Heart left ventricle (tissue), 16 donors: Measurements from ENCODE around the gene MUC4. TPM values are rescaled to one million over a fixed set of nuclear protein-coding genes. Genes with fewer than 3 reads are reported as not detected.
"Not testable (repeated sequence)": the region's sequence is repeated elsewhere in the genome, so short reads cannot be mapped to it uniquely, and the experiment has no call there.

Source experiments
- ATAC-seq, 4 donors: fragments of 200-7000 bp; cut with Tn5 transposase; one replicate each; pipeline ENCODE4 v1.9.1; 2020 to 2022; ENCODE audit warnings: moderate library complexity in 4 of 4, mild to moderate bottlenecking in 3 of 4, moderate number of reproducible peaks in 1 of 4
- DNase-seq, 5 donors: peaks; one replicate each; pipeline ENCODE4 v3.0.0-alpha.2; 2020
- H3K27ac ChIP-seq, 12 donors: fragments of 200-600 bp; sonication (generic) in 4 of 12; one replicate each; pipeline versions ENCODE4 v1.5.0 to v1.8.0; 2016 to 2022; ENCODE audit warnings: mild to moderate bottlenecking in 2 of 12
- H3K27me3 ChIP-seq, 9 donors: fragments of 200-600 bp; sonication (generic) in 2 of 9; one replicate each; pipeline versions ENCODE4 v1.5.1 to v1.8.0; 2016 to 2022; ENCODE audit warnings: mild to moderate bottlenecking in 3 of 9
- H3K36me3 ChIP-seq, 9 donors: fragments of 200-600 bp; sonication (generic) in 2 of 9; one replicate each; pipeline versions ENCODE4 v1.5.0 to v1.8.0; 2018 to 2022; ENCODE audit warnings: mild to moderate bottlenecking in 2 of 9
- H3K4me1 ChIP-seq, 12 donors: fragments of 200-600 bp; sonication (generic) in 4 of 12; one replicate each; pipeline versions ENCODE4 v1.5.0 to v1.8.0; 2016 to 2022; ENCODE audit warnings: mild to moderate bottlenecking in 3 of 12
- H3K4me3 ChIP-seq, 12 donors: fragments of 200-600 bp; sonication (generic) in 4 of 12; one replicate each; pipeline versions ENCODE4 v1.5.0 to v1.8.0; 2017 to 2022; ENCODE audit warnings: mild to moderate bottlenecking in 9 of 12, moderate library complexity in 4 of 12
- H3K9me3 ChIP-seq, 12 donors: fragments of 200-600 bp; sonication (generic) in 4 of 12; one replicate each; pipeline versions ENCODE4 v1.5.0 to v1.8.0; 2016 to 2022; ENCODE audit warnings: mild to moderate bottlenecking in 1 of 12
- CTCF ChIP-seq, 12 donors: fragments of 200-600 bp; sonication (generic) in 4 of 12; IDR thresholded peaks; one replicate each; pipeline versions ENCODE4 v1.5.0 to v1.8.0; 2018 to 2022; ENCODE audit warnings: antibody characterized with exemption in 12 of 12, mild to moderate bottlenecking in 5 of 12
- POLR2A ChIP-seq, 2 donors: fragments of 450-650 bp; IDR thresholded peaks; one replicate each; pipeline ENCODE4 v1.6.1; 2017; ENCODE audit warnings: antibody characterized with exemption in 2 of 2, mild to moderate bottlenecking in 2 of 2, moderate library complexity in 2 of 2
- WGBS, 4 donors: extraction: QIAGEN DNeasy Blood & Tissue Kit in 2 of 4; methylation state at CpG; one replicate each; pipeline versions ENCODE4 v1.1.5 to v1.1.7; 2013 to 2018; 5-methylcytosine and 5-hydroxymethylcytosine counted together
- intact Hi-C, 10 donors: fragments of 100-400 bp; cut with DNase I; formaldehyde crosslinking; loops; one replicate each; pipeline versions ENCODE4 v1.11.1 to v1.14.2; 2022
- polyA plus RNA-seq, 2 donors: library from polyadenylated mRNA; stranded (reverse); fragments of 200-250 nt; gene quantifications; one replicate each; pipeline ENCODE4 v1.2.3, GENCODE V29; 2013
- total RNA-seq, 9 donors: library from RNA; depleted of rRNA in 2 of 9; stranded (reverse); fragments of >200 nt in 2 of 9; fragmentation: NEBNext Ultra II Directional in 3 of 9; extraction: Animal tissue kit (Norgen Biotek cat#: 25700) in 3 of 9; gene quantifications; one replicate each; pipeline versions ENCODE4 v1.1.0 to v1.2.4, GENCODE V29; 2016 to 2023
- donor health status: ischemic (EF 13 %, LVEDD 7.1; RV severe dilation, severe dysfunction).
- donor health status: healthy with polysubstance abuse.
- donor health status: DM: no; HTN: yes; CAD: no.
- donor health status: DM: no; HTN: no; CAD: no.
- donor health status: ischemic (EF 25% LVEDD 6.9; RV normal size, moderate dysfunction).
- donor health status: ischemic (EF 25% LVEDD 5.7; RV mildly dilated, moderate dysfunction).
- donor health status: healthy.
- donor health status: DM: yes; HTN: yes; CAD: no.
- donor health status: ischemic (EF 35%, LVEDD 5.7; RV mildly dilated, moderate dysfunction).
- donor health status: nonischemic (EF 11% LVEDD 7.7; RV severe dilation, severe dysfunction).
- donor health status: DM: yes; HTN: yes; CAD: no.
- donor health status: PGD.
- donor health status: ischemic (EF 29% LVEDD 5.4; RV normal size, mild dysfunction).
- donor health status: nonischemic (EF 23%, LVEDD 6.1; RV moderate dilation, normal function).

MUC4 gene
- total and polyA plus RNA-seq, 11 donors = 0.02 to 0.17 (median 0.03) TPM; not detected in 8

GRCh38 chr3:195806916-195807231 is 4.9 kb downstream of the MUC4 start:
- Histone ChIP-seq H3K27ac (no peak overlapping the region), H3K36me3 (no peaks in the 10 kb centered on the region), H3K4me1 (peaks cover 0 to 19% (median 1%) of the 10 kb centered on the region in 12 donors), H3K4me3 (no peak overlapping the region), H3K9me3 (no peaks in the 10 kb centered on the region), H3K27me3 (peaks cover 0 to 18% (median 3%) of the 10 kb centered on the region in 9 donors)
- intact Hi-C loops = no loop called here
- TF ChIP-seq POLR2A (IDR thresholded peaks at IDR 0.05) (no peak), CTCF (IDR thresholded peaks at IDR 0.05) (no peak)
- WGBS, 4 donors = 91 to 96% (median 95%) methylated on average over 7 to 8 of the region's 8 CpGs
- no peak for ATAC-seq
- no peak for DNase-seq

- intact Hi-C loops = no loop called here
- TF ChIP-seq CTCF (IDR thresholded peaks at IDR 0.05) (no peak), POLR2A (IDR thresholded peaks at IDR 0.05) (no peak)
- Histone ChIP-seq H3K27me3 (peaks cover 0 to 13% (median 0%) of the 10 kb centered on the region in 9 donors), H3K36me3 (no peaks in the 10 kb centered on the region), H3K4me3 (no peak overlapping the region), H3K4me1 (peaks cover 0 to 19% (median 1%) of the 10 kb centered on the region in 12 donors), H3K9me3 (no peaks in the 10 kb centered on the region), H3K27ac (no peak overlapping the region)
- DNase-seq (no peak), ATAC-seq (no peak)
- 46 to 51% (median 48%) methylated on average over 11 of the region's 11 CpGs for WGBS, 4 donors
These were observed 5.4 kb downstream of the MUC4 start for GRCh38 chr3:195806211-195806915.

- H3K9me3 ChIP-seq, H3K27me3 ChIP-seq, H3K36me3 ChIP-seq, DNase-seq, ATAC-seq, H3K4me3 ChIP-seq, intact Hi-C loops, H3K27ac ChIP-seq: not testable (repeated sequence)
- 92 to 97% (median 96%) methylated on average over 5 of the region's 5 CpGs for WGBS, 4 donors
- H3K4me1 ChIP-seq = peaks cover 0 to 19% (median 1%) of the 10 kb centered on the region in 12 donors
These were observed 6.1 kb downstream of the MUC4 start for GRCh38 chr3:195805588-195805987.

- 94 to 97% (median 95%) methylated on average over 14 of the region's 14 CpGs for WGBS, 4 donors
- ATAC-seq = no peak
These were observed 6.5 kb downstream of the MUC4 start for GRCh38 chr3:195805181-195805580.

More at GRCh38 chr3:195805181-195805580, 6.5 kb downstream of the MUC4 start:
- Histone ChIP-seq H3K4me1 (peaks cover 0 to 19% (median 1%) of the 10 kb centered on the region in 12 donors), H3K27ac (peak overlapping the region in 1 of 12 donors; percentile 26), H3K9me3 (no peaks in the 10 kb centered on the region), H3K27me3 (peaks cover 0 to 5% (median 0%) of the 10 kb centered on the region in 9 donors), H3K4me3 (no peak overlapping the region), H3K36me3 (no peaks in the 10 kb centered on the region)
- intact Hi-C loops = no loop called here
- no peak for DNase-seq
- TF ChIP-seq POLR2A (IDR thresholded peaks at IDR 0.05) = no peak
- no peak for TF ChIP-seq CTCF (IDR thresholded peaks at IDR 0.05)
